ENCODE data around the gene TNS2.

Gene TNS2

GRCh38 chr12:53044896-53045695, 4.8 kb upstream of the TNS2 start:
- DNase-seq: no peak

- no peak for DNase-seq
These were observed 4.2 kb upstream of the TNS2 start for GRCh38 chr12:53045696-53046045.

- peak; percentile 37 to 47 for DNase-seq
These were observed 3.1 kb upstream of the TNS2 start for GRCh38 chr12:53046655-53047220.

- peak; percentile 52 to 73 for DNase-seq
These were observed 2.4 kb upstream of the TNS2 start for GRCh38 chr12:53047221-53048032.

- no peak for DNase-seq
These were observed 1.7 kb upstream of the TNS2 start for GRCh38 chr12:53048033-53048779.

GRCh38 chr12:53048780-53049401, 974 bp upstream of the TNS2 start:
- no peak for DNase-seq

GRCh38 chr12:53050426-53051057, 677 bp downstream of the TNS2 start:
- no peak for DNase-seq

GRCh38 chr12:53051058-53051880, 1.4 kb downstream of the TNS2 start:
- DNase-seq: no peak

- no peak for DNase-seq
These were observed 2.1 kb downstream of the TNS2 start for GRCh38 chr12:53051881-53052412.

GRCh38 chr12:53052419-53053217, 2.8 kb downstream of the TNS2 start:
- no peak for DNase-seq

- peak; percentile 33 to 39 for DNase-seq
These were observed 3.6 kb downstream of the TNS2 start for GRCh38 chr12:53053218-53054111.

- peak; percentile 87 to 89 for DNase-seq
These were observed 4.4 kb downstream of the TNS2 start for GRCh38 chr12:53054112-53054878.

- DNase-seq: no peak
These were observed 5.8 kb downstream of the TNS2 start for GRCh38 chr12:53055471-53056266.

- no peak for DNase-seq
These were observed 6.4 kb downstream of the TNS2 start for GRCh38 chr12:53056296-53056695.

- no peak for DNase-seq
These were observed 7.0 kb downstream of the TNS2 start for GRCh38 chr12:53056901-53057300.

- no peak for DNase-seq
These were observed 8.1 kb downstream of the TNS2 start for GRCh38 chr12:53057816-53058500.
